GM03348 (cell line): Measurements from ENCODE around the gene FBXL7.

Experiments
- DNase-seq: peaks from one replicate; pipeline ENCODE4 v3.0.0; 2012; ENCODE audit warnings: low spot score

The FBXL7 gene

DNA sequence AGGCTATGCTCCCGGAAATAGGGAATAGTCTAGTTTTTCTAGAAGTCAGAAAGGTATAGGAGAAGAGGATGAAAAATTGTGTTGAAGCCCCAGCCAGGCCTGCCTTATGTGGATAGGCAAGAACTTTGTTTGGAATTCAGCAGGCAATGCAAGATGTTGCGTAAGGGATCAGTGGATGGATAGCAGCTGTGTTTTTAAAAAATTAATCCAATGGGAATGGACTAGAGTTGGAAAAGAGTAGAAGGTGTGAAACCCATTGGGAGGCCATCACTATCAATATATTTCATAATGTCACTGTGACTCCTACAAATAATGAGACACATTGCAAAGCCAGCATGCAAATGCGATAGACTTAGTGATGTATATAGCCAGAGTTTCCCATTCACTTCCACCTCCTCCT is 397.7 kb downstream of the FBXL7 start:
- DNase-seq = peak; percentile 27

DNA sequence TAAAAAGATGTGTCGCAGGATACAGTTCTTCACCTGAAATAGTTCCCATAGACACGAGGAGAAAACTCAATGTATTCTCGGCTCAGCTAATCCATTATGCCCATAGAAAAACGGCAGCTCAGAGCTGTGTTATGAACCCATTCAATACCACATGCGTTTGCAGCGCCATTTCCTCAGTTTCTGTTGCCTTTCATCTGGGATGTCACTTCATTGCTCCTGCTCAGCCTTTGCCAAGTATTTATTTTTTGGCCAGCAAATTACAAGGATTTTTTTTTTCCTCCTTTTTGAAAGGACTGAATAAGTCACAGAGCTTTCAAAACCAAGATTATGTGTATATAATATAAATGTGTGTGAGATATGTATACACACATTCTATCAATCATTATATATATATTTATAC is 398.7 kb downstream of the FBXL7 start:
- no peak for DNase-seq

DNA sequence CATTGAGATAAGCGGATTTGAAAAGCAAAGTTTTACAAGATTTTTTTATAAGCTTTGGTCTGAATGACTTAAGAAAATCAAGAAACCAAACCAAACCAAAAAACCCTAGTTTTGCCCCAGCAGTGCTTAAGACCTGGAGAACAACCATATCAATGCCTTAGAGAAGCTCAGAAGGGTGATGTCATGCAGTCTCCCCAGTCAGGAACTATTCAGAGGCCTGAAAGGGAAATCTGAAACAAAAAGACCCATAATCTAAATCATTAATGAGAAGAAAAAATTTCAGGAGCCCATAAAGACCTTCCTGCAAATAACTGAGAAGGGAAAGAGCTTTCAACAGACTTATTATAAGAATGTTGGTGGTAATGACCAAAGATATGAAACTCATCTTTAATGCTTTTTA is 399.5 kb downstream of the FBXL7 start:
- no peak for DNase-seq

DNA sequence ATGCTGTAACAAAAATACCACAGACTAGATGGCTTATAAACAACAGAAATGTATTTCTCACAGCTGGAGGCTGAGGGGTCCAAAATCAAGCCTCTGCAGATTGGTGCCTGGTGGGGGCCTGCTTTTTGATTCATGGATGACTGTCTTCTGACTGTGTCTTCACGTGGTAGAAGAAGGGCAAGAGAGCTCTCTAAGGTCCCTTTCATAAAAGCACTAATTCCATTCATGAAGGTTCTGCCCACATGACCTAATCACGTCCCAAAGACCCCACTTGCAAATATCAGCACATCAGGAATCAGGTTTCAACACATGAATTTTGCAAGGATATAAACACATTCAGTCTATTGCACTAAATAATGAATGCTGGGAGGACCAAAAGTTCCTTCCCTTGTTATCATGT is 401.2 kb downstream of the FBXL7 start:
- DNase-seq = no peak

DNA sequence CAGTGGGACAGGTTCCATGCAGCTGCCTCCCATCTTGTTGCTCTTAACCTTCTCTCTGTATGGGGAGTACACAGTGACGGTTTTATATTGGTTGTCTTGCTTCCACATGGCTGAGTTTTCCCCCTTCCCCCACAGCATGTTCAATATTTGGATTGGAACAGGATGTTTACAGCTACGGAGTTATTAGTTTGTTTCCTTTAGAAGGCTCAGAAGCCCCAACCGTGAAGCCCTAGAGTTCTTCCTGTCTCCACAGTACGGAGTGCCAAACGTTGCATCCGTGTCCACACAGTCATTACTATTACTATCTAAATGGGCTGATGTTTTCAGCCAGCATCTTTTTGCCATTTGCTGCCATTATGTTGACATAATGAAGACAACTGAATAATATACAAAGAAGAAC is 402.1 kb downstream of the FBXL7 start:
- DNase-seq = no peak

DNA sequence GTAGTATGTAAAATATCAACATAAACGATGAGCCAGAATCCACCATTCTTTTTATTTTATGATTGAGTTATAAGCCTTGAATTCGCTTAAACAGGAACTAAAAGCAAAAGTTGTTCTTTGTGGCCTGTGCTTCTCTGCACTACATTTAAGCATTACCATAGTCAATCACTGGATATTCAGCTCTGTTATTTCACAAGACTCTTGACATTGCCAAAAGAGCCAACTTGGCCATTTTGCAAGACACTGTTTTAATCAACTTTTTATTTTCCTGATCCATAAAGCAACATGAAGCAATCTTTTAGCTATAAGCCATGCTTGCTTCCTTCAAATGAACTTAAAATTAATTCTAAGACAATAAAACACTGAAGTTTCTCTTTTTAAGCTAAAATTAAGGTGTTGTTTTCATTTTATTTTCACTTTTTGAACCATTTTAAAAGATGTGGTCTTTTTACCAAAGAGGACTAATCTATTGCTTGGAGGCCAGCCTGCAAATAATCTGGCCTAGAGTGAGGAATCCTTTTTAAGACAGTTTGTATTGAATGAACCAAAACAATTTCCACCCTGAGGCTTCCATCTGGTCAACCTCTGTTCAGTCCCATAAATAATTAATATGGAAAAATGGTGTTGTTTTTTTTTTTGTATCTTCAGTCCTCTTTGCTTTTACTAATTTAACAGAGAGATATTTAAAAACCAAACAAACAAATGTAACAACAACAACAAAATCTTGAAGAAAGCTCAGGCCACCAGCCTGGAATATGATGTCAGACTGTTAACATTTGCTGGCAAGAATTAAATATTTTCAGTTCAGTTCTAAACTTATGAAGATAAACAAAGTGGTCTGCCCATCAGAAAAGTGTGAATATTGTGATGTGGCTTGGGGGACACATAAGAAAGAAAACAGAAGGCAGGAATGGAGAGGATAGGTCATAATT is 405.2 kb downstream of the FBXL7 start:
- peak; percentile 46 for DNase-seq

DNA sequence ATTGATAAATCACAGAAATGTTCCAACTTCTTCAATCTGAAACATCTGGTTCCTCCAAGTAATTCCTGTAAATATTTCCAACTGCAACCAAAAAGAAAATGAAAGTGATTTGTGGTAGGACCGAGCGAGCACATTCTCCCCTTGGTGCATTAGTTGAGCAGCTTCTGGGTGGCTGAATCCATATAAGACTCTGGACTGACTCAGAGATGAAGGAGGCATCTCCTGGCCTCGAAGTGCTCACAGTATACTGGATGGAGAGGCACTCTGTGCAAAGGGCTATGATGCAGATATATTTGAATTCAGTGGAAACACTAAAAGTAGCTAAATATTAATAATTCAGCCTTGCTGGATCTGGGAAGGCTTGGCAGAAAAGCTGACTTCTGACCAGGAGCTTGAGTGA is 414.7 kb downstream of the FBXL7 start:
- peak; percentile 73 for DNase-seq

- no peak for DNase-seq
Measured at GRCh38 chr5:15926586-15926985, 426.6 kb downstream of the FBXL7 start.

- DNase-seq = no peak
Measured at GRCh38 chr5:15927710-15928380, 427.9 kb downstream of the FBXL7 start.

DNA sequence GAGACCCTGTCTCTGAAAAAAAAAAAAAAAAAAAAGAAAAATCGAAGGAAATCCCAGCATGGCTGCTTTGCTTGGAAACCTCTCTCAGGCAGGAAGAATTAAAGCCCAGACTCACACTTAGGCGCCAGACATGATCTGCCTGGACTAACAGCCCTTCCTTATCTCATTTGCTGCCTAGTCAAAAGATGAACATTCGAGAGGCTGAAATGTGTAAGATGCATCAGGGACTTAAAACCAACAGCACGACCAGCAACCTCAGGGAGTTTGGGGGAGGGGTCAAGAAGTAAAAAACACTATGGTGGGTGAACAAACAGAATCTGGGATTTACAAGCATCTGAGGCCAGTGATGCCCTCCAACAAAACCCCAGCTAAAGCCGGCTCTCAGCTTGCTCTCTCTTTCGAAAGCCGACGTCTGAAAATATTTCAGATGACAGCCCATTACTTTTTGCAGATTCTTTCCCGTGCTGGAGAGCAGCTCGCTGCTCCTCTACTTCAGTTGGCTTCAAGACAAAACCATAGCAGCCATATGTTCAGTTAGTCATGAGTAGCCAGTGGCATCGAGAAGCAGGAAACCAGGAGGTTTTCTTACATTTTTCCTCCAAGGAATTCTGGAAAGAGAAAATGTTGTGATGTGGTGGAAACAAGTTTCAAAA is 429.8 kb downstream of the FBXL7 start:
- DNase-seq = no peak

DNA sequence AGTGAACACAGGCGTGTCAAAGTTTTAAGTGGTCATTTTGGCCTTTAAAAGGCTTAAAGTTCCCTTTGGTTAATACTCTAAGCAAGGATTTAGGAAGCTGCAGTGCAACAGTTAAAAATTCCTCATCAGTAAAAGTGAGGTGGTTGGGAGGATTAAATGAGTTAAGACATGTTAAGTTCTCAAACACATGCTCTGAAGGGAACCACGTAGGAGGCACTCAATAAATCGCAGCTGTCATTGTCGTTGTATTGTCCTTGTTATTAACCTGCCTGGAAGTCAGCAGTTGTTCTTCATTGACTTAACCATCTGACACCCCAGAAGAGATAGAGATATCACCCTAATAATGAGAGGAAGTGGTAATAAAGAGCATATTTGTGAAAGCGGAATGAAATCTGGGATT is 432.1 kb downstream of the FBXL7 start:
- DNase-seq = no peak

- no peak for DNase-seq
Measured at GRCh38 chr5:15933259-15934207, 433.6 kb downstream of the FBXL7 start.

DNA sequence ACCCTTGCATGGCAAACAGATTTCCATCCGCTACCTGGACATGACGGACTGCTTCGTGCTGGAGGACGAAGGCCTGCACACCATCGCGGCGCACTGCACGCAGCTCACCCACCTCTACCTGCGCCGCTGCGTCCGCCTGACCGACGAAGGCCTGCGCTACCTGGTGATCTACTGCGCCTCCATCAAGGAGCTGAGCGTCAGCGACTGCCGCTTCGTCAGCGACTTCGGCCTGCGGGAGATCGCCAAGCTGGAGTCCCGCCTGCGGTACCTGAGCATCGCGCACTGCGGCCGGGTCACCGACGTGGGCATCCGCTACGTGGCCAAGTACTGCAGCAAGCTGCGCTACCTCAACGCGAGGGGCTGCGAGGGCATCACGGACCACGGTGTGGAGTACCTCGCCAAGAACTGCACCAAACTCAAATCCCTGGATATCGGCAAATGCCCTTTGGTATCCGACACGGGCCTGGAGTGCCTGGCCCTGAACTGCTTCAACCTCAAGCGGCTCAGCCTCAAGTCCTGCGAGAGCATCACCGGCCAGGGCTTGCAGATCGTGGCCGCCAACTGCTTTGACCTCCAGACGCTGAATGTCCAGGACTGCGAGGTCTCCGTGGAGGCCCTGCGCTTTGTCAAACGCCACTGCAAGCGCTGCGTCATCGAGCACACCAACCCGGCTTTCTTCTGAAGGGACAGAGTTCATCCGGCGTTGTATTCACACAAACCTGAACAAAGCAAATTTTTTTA is 436.7 kb downstream of the FBXL7 start:
- no peak for DNase-seq

- DNase-seq = no peak
Measured at GRCh38 chr5:15937708-15938107, 437.7 kb downstream of the FBXL7 start.

- DNase-seq = no peak
Measured at GRCh38 chr5:15938186-15938585, 438.2 kb downstream of the FBXL7 start.

DNA sequence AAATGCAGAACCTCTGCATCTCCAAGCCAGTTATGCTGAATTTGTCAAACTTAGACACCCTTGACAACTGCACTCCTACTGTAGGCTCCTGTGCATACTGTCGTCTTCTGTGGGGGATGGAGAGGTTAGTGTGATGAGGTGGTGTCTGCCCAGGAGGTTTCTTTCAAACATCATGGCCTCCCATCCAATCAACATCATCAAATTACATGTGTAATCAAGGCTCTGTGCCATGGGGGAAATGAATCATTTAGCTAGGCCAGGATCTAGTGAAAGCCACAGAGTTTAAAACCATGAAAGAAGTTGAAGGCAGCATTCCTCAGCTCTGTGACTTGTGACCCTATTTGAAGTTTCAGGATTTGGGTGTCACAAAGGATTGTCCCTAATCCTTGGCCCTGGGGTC is 439.0 kb downstream of the FBXL7 start:
- peak; percentile 76 for DNase-seq

- no peak for DNase-seq
Measured at GRCh38 chr5:15940905-15941304, 440.9 kb downstream of the FBXL7 start.

- DNase-seq = peak; percentile 49
Measured at GRCh38 chr5:15943487-15943886, 443.5 kb downstream of the FBXL7 start.

DNA sequence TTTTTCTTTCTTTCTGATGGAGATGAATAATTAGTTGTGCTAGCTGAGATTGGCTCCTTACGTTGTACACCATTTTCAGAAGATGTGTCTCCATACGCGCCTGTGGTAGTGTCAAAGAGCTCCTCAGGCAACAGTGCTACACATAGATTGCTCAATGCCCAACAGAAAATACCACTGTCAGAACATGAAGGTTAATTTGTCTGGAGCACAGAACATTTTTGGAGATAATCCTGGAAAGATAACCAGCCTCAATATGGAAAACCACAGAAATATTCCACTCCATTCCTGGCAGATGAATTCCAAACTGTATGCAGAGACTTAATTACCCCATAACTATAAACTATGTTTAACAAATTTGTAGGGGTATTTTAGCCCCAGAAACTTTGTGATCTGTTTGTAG is 446.0 kb downstream of the FBXL7 start:
- DNase-seq = peak; percentile 17

- DNase-seq = no peak
Measured at GRCh38 chr5:15948190-15948589, 448.2 kb downstream of the FBXL7 start.

DNA sequence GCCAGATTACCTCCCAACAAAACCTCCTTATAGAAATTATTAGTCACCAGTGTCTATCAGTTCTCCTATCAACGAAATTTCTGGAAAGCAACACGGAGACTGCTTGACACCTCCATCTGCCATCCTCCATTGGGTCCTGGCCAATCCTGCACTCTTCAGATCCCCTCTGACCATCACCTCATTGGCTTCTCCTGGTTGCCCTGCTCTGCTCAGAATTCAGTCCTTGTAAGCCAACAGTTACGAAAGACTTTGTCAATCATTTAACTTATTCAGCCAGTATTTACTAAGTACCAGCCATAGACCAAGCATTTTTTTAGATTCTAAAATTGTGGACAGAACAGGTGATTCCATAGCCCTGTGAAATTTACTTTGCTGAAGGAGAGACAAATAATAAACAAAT is 451.1 kb downstream of the FBXL7 start:
- no peak for DNase-seq
